DND-41 (cell line): ENCODE measurements around the gene STAB2.
A peak's percentile ranks its signal among the peaks of the same experiment; 100 is the strongest.

Experiments used
- ATAC-seq: fragments of 200-7000 bp; cut with Tn5 transposase; 3 replicates; pipeline ENCODE4 v1.9.1; 2021; ENCODE audit warnings: low read depth; ENCODE audit not compliant: insufficient read depth
- DNase-seq: peaks from one replicate; pipeline ENCODE4 v3.0.0-alpha.2; 2020
- H2AFZ ChIP-seq: 2 replicates; pipeline ENCODE4 v1.6.0; 2012; ENCODE audit warnings: low read depth, low read length
- H3K27ac ChIP-seq: 2 replicates; pipeline ENCODE4 v1.5.1; 2012; ENCODE audit warnings: low read length, inconsistent platforms
- H3K27me3 ChIP-seq: fragments of 200-600 bp; sonication (generic); 2 replicates; pipeline ENCODE4 v1.6.0; 2012; ENCODE audit warnings: low read length, mild to moderate bottlenecking, inconsistent platforms; ENCODE audit not compliant: insufficient read depth, poor library complexity
- H3K36me3 ChIP-seq: 2 replicates; pipeline ENCODE4 v1.5.1; 2012; ENCODE audit warnings: low read length, inconsistent platforms; ENCODE audit not compliant: insufficient read depth
- H3K4me1 ChIP-seq: 2 replicates; pipeline ENCODE4 v1.5.1; 2012; ENCODE audit warnings: mild to moderate bottlenecking, low read length; ENCODE audit not compliant: insufficient read depth
- H3K4me2 ChIP-seq: 2 replicates; pipeline ENCODE4 v1.6.0; 2012; ENCODE audit warnings: mild to moderate bottlenecking, moderate library complexity, low read length, inconsistent platforms; ENCODE audit not compliant: insufficient read depth
- H3K4me3 ChIP-seq, 2 experiments: fragments of 200-600 bp in 1 of 2; shearing (Covaris generic) in 1 of 2; 2 replicates each; pipeline ENCODE4 v1.5.1; 2012 to 2016; ENCODE audit warnings: inconsistent platforms in 2 of 2, low read length in 2 of 2, mild to moderate bottlenecking in 2 of 2, low read depth in 1 of 2, moderate library complexity in 1 of 2
- H3K79me2 ChIP-seq: 2 replicates; pipeline ENCODE4 v1.6.0; 2012; ENCODE audit warnings: low read length, inconsistent platforms; ENCODE audit not compliant: insufficient read depth
- H3K9ac ChIP-seq: 2 replicates; pipeline ENCODE4 v1.6.0; 2012; ENCODE audit warnings: low read depth, mild to moderate bottlenecking, inconsistent platforms, low read length, moderate library complexity
- H3K9me3 ChIP-seq: 2 replicates; pipeline ENCODE4 v1.5.1; 2012; ENCODE audit warnings: low read length, moderate library complexity, mild to moderate bottlenecking, inconsistent platforms; ENCODE audit not compliant: insufficient read depth, severe bottlenecking
- H4K20me1 ChIP-seq: 2 replicates; pipeline ENCODE4 v1.6.0; 2012; ENCODE audit warnings: low read length; ENCODE audit not compliant: insufficient read depth
- EZH2 ChIP-seq: IDR thresholded peaks from 3 replicates; pipeline ENCODE4 v1.6.1; 2012; ENCODE audit warnings: borderline replicate concordance, low read depth, mild to moderate bottlenecking, moderate library complexity, low read length, inconsistent platforms; ENCODE audit not compliant: severe bottlenecking
- TF ChIP-seq, protein P1 (sequence below): IDR thresholded peaks from 2 replicates; pipeline ENCODE4 v1.5.1; 2012; ENCODE audit warnings: borderline replicate concordance, low read length, moderate library complexity, mild to moderate bottlenecking; ENCODE audit not compliant: poor library complexity, severe bottlenecking; ENCODE audit errors: extremely low read depth

STAB2 gene

DNA sequence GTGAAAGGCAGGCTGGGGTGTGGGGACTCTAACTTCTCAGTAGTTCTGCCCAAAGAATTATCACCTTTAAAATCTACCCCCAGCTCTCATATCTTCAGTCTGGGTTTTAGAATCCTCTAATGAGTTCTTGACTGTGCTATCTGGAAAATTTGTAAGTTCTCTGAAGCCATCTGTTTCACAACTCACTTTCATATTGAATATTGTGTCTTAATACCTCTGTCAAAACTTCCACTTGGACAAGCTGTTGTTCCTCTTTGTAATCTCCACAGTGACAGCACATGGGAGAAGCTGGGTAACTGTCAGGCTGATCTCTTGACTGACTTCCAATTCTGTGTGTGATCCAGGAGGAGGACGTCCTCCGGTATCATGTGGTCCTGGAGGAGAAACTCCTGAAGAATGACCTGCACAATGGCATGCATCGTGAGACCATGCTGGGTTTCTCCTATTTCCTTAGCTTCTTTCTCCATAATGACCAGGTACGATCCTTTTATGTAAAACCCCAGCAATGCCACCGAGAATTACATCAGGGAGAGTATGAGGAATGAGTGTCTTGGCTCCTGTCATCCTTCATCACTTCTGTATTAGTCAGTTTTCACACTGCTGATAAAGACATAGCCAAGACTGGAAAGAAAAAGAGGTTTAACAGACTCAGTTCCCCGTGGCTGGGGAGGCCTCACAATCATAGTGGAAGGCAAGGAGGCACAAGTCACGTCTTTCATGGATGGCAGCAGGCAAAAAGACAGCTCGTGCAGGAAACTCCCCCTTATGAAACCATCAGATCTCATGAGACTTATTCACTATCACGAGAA lies 111.9 kb downstream of the STAB2 start:
- H3K79me2 ChIP-seq, result no peaks in the 10 kb centered on the region
- no peak overlapping the region for H3K4me3 ChIP-seq
- TF ChIP-seq EZH2, result no peak
- TF ChIP-seq, protein P1, sequence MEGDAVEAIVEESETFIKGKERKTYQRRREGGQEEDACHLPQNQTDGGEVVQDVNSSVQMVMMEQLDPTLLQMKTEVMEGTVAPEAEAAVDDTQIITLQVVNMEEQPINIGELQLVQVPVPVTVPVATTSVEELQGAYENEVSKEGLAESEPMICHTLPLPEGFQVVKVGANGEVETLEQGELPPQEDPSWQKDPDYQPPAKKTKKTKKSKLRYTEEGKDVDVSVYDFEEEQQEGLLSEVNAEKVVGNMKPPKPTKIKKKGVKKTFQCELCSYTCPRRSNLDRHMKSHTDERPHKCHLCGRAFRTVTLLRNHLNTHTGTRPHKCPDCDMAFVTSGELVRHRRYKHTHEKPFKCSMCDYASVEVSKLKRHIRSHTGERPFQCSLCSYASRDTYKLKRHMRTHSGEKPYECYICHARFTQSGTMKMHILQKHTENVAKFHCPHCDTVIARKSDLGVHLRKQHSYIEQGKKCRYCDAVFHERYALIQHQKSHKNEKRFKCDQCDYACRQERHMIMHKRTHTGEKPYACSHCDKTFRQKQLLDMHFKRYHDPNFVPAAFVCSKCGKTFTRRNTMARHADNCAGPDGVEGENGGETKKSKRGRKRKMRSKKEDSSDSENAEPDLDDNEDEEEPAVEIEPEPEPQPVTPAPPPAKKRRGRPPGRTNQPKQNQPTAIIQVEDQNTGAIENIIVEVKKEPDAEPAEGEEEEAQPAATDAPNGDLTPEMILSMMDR, result no peak
- no peak overlapping the region for H2AFZ ChIP-seq
- H3K27ac ChIP-seq, result no peak overlapping the region
- H3K4me1 ChIP-seq, result no peaks in the 10 kb centered on the region
- DNase-seq (no peak), ATAC-seq (no peak)
- no peak overlapping the region for H3K4me2 ChIP-seq
- H4K20me1 ChIP-seq, result no peaks in the 10 kb centered on the region
- peaks cover 34% of the 10 kb centered on the region for H3K27me3 ChIP-seq
- no peak overlapping the region for H3K9ac ChIP-seq
- H3K9me3 ChIP-seq, result no peaks in the 10 kb centered on the region
- H3K36me3 ChIP-seq, result no peaks in the 10 kb centered on the region

DNA sequence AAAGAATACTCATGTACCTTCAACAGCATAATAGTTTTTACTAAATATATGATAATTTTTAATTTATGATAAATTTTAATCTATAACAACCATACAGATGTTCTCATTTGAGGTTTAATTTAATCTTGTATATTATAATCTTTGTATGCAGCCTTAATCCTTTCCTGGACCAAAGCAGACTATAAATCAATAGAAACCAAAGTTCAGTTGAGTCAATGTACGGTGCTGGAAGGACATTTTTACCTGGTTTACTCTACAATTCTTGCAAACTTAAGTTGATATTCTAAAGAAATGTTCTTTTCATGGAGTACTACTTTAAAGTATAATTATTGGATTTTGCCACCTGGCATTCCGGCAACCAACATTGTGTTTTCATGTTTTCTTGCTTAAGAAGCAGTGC lies 118.0 kb downstream of the STAB2 start:
- H3K4me3 ChIP-seq, result no peak overlapping the region
- no peak overlapping the region for H3K4me2 ChIP-seq
- peaks cover 4% of the 10 kb centered on the region for H3K27me3 ChIP-seq
- no peak overlapping the region for H2AFZ ChIP-seq
- H3K79me2 ChIP-seq, result no peaks in the 10 kb centered on the region
- no peak for ATAC-seq
- H3K27ac ChIP-seq, result no peak overlapping the region
- no peaks in the 10 kb centered on the region for H3K4me1 ChIP-seq
- TF ChIP-seq EZH2, result no peak
- TF ChIP-seq, protein P1, result no peak
- no peak for DNase-seq
- H3K9me3 ChIP-seq, result no peaks in the 10 kb centered on the region
- H4K20me1 ChIP-seq, result no peaks in the 10 kb centered on the region
- no peak overlapping the region for H3K9ac ChIP-seq
- H3K36me3 ChIP-seq, result no peaks in the 10 kb centered on the region

DNA sequence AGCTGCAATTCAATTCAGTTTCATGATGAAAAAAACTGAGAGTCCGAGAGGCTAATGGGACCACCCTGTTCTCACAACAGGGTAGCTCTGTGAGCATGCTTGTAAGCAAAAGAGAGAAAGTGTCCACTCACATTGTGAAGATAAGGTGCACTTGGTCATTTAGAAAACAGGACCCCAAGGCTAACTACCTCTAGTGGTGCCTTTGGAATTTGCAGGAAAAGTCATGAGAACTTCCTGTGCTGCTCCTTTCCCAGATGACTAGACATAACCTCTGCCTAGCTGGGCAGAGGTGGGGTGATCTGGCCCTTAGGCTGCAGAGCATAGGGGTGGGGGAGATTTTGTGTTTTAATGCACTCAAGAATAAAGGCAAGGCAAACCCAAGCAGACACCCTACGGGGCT lies 118.9 kb downstream of the STAB2 start:
- Histone ChIP-seq H3K27me3 (peaks cover 4% of the 10 kb centered on the region), H2AFZ (no peak overlapping the region), H3K27ac (no peak overlapping the region), H3K4me1 (no peaks in the 10 kb centered on the region), H3K79me2 (no peaks in the 10 kb centered on the region), H4K20me1 (no peaks in the 10 kb centered on the region), H3K9ac (no peak overlapping the region), H3K9me3 (no peaks in the 10 kb centered on the region), H3K4me3 (no peak overlapping the region), H3K4me2 (no peak overlapping the region), H3K36me3 (no peaks in the 10 kb centered on the region)
- DNase-seq, result no peak
- ATAC-seq, result no peak
- TF ChIP-seq EZH2, result no peak
- TF ChIP-seq, protein P1, result peak; percentile 14
